ENCODE results near the gene ALLC.

Gene ALLC

DNA sequence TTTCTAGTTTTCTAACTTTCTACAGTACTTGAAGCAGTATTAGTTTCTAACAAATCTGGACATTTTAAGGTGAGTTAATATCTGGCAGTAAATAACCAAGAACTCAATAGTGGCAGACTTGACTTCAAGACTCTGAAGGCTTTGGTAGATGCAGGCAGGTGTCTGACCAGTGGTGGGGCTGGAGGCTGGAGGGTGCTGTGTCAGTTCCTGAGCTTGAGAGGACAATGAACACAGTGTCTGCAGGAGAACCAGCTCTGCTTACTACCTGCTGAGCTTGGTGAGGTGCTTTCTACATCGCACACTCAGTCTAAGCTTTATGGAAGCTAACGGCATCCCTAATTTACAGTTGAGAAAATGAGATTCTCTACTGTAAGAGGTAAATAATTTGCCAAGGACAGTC lies 21.2 kb downstream of the ALLC start:
- no peak for DNase-seq (ENCODE audit: low read depth)

DNA sequence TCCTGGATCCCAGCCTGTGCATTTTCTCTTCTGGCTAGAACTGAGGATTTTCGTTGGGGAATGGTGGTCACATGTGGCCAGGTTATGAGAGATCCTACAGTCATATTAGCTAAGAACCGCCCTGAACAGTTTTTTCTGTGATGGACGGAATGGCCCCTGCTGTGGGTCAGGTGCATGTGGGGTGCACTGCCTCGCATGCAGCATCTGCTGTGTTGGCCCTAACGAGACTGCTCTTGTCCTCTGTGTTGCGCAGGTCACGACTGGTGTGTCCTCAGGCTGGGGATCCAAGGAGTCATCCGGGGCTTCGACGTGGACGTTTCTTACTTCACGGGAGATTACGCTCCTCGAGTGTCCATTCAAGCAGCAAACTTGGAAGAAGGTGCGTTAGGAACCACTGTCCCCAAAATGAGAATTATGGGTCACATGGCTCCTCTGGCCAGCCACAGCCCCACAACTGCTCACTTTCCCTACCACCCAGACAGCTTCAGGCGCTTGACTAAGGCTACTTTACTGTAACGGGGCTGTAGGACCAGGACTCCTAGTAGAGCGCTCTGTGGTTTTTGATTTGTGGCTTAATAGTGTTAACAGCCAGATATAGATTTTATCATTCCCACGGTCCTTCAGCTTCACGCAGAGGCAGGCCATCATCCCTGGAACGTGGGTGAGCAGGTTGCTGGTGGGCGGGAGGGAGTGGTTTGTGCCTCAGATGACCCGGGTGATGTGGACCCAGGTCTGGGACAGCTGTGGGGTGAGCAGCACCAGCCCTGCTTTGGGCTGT lies 21.8 kb downstream of the ALLC start:
- no peak for DNase-seq (ENCODE audit: low read depth)

DNA sequence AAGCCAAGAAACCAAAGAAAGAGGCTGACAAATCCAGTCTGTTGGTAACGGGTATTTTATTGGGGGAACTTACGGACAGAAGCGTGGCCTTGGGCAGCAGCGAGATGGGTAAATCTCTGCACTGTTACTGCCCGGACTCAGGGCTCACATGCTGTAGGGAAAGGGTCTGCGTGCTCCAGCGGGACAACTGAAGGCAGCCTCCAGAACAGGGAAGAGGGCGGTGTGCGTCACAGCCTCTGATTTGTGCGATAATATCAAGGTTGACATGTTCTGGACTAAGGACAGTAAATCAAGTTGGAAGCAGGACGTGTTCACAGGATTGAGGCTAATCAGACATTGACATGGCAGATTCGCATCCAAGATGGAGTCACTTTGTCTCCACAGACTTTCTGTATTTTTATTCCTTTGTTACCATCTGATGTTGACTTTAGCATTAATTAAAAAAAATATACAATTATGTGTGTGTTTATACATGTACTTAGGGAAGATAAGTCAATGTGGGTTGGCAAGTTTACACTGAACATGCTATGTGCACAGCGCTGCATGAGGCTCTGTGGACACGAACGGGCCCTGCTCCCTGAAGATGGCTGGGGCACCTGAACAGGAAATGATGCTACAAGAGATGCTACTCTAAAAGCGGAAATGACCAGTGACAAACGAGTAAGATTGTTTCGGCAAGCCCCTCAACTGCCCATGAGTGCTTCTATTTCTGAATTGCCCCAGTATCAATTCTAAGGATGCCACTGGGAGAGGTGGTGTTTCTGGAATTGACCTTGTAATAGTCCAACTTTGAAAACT lies 22.7 kb downstream of the ALLC start:
- DNase-seq (ENCODE audit: low read depth), result no peak

DNA sequence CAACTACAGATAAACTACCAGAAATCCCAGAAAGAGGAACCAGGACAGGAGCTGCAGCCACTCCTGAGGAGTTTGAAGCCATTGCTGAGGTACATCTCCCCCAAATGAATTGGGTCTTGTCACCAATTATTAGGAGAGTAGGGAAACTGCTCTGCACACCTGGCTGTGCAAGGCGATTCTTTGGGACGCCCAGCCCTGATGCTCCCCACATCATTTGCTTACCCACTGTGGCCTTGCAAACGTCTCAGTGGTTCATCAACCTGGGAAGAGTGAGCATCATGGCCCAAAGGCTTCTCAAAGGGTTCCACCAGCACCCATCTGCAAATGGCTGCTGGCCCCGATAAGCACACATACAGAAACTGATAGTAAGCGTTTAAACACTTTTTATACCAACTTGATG lies 23.6 kb downstream of the ALLC start:
- DNase-seq (ENCODE audit: low read depth), result no peak

DNA sequence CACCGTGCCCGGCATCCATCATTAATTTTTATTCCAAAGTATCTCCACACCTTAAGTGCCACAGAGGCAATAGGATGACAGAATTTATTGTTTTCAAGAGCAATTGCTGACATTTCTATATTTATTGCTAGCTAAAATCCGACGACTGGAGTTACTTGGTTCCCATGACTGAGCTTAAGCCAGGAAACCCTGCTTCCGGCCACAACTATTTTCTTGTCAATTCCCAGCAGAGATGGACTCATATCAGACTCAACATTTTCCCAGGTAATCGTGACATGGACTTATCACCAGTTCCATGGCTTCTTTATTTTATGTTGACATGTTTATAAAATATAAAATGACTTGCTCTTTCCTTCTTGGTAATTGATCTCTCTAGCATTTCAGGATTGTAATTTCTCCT lies 24.8 kb downstream of the ALLC start:
- DNase-seq (ENCODE audit: low read depth), result no peak

DNA sequence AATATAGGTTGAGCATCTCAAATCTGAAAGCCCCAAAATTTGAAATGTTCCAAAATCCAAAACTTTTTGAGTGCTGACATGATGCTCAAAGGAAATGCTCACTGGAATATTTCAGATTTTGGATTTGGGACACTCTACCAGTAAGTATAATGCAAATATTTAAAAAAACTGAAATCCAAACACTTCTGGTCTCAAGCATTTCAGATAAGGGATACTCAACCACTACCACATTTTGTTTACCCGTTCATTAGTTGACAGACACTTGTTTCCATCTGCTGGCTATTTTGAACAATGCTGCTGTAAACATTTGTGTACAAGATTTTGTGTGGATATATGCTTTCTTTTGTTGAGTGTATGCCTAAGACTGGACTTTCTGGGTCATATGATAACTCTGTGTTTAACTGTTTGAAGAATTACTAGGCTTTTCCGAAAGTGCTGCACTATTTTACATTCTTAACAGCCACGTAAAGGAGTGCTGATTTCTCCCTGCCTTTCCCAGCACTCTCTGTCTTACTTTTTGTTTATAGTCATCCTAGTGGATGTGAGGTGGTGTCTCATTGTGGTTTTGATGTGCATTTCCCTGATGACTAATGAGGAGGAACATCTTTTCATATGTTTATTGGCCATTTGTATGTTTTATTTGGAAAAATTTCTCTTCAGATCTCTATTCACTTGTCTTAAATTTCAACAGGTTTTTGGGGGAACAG lies 25.9 kb downstream of the ALLC start:
- DNase-seq (ENCODE audit: low read depth), result no peak

DNA sequence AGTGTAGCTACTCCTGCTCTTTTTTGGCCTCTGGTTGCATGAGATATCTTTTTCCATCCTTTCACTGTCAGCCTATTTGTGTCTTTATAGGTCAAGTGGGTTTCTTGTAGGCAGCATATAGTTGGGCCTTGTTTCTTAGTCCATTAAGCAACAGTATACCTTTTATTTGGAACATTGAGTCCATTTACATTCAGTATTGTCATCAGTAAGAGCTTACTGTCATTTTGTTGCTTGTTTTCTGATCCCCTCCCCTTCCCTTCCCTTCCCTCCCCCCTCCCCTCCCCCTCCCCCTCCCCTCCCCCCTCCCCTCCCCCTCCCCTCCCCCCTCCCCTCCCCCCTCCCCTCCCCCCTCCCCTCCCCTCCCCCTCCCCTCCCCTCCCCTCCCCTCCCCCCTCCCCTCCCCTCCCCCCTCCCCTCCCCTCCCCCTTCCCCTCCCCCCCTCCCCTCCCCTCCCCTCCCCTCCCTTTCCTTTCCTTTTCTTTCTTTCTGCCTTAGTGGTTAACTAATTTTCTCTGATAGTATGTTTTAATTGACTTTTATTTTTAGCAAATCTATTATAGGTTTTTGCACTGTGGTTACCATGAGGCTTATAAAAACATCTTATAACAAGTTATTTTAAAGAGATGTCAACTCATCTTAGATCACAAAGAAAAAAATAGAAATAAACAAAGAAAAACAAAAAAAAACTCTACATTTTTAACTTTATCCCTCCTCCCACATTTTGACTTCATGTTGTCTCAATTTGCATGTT lies 32.2 kb downstream of the ALLC start:
- DNase-seq (ENCODE audit: low read depth), result no peak

DNA sequence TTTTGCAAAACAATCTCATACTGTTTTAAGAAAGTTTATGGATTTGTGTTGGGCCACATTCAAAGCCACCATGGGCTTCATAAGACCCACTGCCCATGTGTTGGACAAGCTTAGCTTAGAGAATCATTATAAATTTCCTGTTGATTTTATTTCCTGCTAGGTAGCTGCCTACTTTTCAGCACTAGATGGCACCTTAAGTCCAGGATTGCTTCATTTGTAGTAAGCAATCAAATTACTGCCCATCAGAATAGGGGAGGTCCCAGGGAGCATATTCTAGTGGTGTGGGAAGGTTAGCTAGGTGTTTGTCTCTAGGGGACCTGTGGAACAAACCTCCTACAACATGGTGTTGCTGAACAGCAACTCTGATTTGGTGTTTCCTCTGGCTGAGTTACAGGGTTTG lies 34.4 kb downstream of the ALLC start:
- no peak for DNase-seq (ENCODE audit: low read depth)

DNA sequence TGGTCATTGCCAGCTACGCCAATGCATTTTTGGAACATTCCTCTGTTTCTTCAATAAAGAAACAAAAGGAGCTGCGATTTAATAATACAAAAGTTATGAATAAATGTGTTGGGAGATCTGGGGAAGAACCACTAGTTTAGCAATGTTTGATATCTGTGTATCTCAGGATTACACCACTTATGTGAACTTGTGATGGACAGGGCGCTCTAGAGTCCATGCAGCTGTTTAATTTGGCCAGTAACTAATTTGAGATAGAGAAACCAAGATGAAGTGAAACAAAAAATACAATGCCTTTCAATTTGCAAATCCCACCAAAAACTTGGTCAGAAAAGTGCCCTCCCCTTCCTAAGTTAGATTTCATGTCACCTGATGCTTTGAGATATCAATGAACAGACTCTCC lies 38.5 kb downstream of the ALLC start:
- DNase-seq (ENCODE audit: low read depth), result no peak

DNA sequence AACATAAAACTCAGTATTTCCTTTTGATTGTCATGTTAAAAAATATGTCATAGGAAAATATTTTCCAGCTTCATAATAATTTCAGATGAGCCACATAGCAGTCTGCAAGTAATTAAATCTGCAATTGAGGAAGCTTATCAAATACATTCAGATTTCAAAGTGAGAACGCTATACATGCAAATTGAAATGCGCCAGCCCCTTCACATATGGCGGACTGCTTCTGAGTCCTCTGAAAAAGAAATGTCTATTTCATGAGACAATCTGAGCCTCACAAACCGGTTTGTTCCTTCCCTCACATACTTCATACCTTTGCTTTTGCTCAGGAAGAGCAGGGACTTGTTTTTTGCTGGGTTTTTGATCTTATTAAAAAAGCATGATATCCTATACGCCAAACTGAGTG lies 43.1 kb downstream of the ALLC start:
- DNase-seq (ENCODE audit: low read depth), result no peak

DNA sequence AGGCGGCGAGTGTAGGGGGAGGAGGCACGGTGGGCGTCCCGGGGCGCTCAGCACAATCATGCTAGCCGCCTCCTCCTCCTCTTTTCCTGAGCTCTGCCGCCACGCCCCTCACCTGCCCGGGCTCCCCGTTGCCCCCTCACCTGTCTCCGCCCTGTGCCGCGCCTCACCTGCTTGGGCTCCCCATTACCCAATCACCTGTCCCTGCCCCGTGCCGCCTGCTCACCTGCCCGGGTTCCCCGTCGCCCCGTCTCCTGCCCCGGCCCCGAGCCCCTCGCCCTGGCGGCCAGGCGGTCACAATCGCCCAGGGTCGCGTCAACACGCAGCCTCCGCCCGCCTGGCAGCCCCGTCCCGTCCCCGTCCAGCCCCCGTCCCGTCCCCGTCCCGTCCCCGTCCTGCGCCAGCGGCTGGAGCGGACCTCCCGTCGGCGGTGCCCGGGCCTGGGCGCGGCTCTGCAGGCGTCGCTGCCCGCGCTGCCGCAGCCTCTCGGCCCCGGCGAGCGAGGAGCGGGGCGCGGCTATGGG lies 45.3 kb downstream of the ALLC start, which contains the start of gene DCDC2C:
Gene DCDC2C (plus strand): TSS at position 340 of the 521 bp plus-strand sequence. CDS start 177 bp downstream, at position 517.
- no peak for DNase-seq (ENCODE audit: low read depth)

DNA sequence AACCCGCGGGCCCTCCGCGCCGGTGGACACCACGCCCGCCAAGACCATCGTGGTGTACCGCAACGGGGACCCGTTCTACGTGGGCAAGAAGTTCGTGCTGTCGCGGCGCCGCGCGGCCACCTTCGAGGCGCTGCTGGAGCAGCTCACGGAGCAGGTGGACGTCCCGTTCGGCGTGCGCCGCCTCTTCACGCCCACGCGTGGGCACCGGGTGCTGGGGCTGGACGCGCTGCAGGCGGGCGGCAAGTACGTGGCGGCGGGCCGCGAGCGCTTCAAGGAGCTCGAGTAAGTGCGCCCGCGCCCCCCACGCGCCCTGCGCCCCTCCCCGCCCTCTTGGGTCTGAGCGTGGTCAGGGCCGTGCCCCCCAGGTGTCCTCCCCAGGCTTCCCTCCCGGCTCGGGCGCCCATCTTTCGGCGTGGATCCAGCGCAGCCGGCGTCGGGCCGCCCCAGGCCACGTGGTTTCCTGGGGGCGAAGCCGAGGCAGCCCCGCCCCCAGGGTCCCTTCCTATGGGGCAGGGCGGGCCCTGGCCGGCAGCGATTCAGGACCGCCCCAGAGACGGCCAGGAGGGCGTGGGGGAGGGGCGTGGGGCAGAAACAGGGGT lies 45.9 kb downstream of the ALLC start:
- DNase-seq (ENCODE audit: low read depth), result no peak

DNA sequence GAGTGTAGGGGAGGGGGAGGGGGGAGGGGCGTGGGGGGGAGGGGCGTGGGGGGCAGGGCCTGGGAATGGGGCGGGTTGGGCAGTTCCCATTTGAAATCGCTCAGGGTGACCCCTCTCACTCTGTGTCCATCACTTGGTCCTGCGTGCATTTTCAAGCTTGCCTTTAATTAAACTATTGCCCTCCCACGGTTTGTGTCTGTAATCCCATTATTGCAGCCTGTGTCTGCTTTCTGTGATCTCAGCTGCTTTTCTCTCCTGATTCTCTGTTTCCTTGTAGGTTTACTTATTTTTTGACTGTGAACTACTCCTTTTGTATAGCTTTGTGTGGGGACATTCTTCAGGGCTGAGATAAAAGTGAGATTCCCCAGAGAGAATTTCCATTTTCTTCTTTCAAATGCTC lies 46.7 kb downstream of the ALLC start:
- DNase-seq (ENCODE audit: low read depth), result no peak

DNA sequence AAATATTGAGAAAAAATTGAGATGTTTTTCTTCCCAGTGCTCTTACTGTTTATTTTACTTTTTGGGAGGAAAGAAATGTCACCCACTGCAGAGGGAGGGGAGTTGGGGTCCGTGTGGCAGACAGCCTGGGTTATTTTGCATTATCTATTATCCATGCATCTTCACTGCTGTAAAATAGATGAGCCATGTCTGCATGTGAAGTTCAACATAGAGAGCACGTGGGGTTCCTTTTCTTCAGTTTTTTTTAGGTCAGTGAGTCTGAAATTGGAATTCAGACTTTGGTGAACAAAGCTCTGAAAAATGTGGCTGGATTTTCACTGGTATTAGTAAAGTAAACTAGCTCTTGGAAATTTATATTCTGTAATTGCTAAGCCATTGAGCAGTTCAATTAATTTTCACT lies 47.8 kb downstream of the ALLC start:
- DNase-seq (ENCODE audit: low read depth), result no peak

DNA sequence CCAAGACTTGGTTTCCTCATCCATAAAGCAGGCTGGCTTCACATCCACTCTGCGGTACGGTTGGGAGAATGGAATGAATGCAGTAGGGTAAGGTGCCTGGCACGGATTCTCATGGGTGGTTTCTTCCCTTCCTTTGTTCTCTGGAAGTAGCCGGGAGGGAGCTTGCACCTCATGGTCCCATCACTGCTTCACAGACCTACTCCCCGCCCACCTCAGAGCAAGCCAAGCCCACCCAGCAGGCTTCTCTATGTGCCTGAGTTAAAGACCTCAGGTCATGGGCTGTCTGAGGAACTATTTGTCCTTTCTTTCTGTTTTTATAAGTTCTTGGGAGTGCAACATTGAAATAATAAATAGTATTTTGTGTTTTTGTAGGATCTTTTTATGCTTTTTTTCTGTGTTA lies 48.9 kb downstream of the ALLC start:
- no peak for DNase-seq (ENCODE audit: low read depth)

DNA sequence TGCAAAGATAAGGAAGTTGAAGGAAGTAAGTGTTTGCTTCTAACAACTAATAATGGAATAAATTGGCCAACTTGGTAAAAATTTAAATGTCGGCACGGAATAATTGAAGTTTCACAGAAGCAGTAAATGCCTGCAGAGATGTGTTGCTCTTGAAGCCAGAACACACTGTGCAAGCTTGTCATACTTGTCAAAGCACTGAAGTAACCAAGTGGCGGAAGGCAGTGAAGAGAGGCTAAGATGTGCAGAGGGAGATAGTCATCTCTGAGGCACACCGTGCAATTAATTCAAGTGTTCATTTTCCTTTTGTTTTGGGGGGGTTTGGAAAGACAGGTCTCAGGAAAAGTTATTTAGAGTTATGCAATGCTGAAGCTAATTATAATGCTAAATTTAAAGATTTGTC lies 50.6 kb downstream of the ALLC start:
- DNase-seq (ENCODE audit: low read depth), result no peak

DNA sequence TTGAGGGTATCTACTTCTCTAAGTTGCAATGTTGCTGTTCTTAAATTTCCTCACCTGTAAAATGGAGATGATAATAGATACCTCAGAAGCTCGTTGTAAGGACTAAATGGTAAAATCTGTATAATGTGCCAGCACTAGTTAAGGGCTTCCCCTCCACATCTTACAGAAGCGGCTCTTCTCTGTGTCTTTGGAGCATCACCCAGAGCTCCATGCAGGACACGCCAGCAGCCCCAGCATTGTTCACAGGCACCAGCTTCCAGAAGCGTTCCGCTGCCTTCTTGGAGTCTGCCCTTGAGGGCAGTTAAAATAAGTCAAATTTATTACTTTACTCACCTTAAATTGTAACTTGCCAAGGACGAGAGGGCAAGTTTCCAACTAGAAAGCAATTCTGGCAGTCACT lies 51.2 kb downstream of the ALLC start:
- DNase-seq (ENCODE audit: low read depth), result no peak

DNA sequence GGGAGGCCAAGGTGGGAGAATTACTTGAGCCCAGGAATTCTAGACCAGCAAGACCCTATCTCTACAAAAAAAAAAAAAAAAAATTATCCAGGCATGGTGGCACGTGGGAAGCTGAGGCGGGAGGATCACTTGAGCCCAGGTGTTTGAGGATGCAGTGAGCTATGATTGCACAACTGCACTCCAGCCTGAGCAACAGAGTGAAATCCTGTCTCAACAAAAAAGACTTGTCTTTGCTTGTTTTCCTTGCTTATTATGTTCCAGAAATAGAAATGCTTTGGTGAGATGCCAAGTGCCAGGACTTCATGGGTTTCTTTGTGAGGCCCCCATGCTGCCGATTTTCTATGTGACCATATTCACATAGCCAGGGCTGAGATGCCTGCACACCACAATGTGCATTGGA lies 54.4 kb downstream of the ALLC start:
- no peak for DNase-seq (ENCODE audit: low read depth)

DNA sequence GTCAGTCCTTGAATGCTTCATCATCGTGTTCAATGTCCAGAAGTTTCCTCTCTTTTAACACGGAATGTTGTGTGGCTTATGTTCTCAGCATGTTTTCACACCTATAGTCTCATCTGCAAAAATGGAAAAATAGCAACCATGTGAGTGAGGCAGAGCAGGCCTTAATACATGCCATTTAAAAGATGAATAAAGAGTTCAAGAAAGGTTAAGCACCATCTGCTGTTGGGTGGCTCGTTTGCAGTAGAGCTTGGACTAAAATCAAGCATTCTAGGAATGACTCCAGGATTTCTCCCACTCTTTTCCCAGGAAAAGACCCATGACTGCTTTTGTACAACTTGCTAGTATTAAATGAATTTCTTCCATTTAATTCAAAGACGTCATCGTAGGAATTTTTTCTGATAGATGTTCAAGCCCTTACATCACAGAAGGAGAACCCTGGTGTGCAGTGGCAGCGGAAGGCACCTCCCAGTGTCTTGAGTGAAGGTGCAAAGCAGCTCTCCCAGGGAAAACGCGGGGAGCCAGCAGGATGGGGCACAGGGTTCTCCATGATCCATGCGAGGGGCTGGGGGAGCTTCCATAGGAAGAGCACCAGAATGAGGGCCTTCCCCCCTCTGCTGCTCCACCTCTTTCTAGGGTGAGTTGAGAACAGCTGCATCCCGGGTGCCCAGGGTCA lies 55.0 kb downstream of the ALLC start:
- no peak for DNase-seq (ENCODE audit: low read depth)

DNA sequence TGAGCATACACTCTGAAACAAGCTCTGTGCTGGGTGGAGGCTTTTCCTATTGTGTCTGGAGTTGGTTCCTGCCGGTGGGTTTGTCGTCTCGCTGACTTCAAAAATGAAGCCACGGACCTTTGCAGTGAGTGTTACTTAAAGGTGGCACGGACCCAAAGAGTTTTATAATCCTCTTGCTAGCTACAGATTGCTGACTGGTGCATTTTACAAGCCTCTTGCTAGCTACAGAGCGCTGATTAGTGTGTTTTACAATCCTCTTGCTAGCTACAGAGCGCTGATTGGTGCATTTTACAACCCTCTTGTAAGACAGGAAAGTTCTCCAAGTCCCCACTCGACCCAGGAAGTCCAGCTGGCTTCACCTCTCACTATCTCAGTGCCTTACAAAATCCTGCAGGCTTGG lies 60.7 kb downstream of the ALLC start:
- no peak for DNase-seq (ENCODE audit: low read depth)

DNA sequence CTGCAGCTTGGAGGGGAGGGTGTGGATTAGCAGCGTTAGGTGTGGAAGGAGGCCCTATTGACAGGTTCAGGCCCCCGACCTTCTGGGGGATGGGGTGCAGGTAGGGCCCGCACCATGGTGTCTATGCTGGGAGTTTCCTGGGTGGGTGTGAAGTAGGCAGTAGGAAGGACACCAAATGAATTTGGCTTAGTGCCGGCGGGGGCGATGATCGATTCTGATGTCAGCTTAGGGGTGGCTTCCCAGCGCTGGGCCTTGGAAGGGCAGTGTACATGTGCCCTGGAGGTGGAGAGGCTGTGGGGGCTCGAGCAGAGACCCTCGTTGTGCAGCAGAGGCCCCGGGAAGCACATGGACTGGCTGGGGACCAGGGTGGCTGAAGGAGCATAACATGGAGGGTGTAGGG lies 67.0 kb downstream of the ALLC start:
- DNase-seq (ENCODE audit: low read depth), result no peak

Measured in activated T-helper 9 cell treated with anti-CD3 and anti-CD28 coated beads, Interleukin-2, amount 50 U/mL, for 16 hours (primary cell).